ENCODE measurements around the gene FRS2.

The FRS2 gene

DNA sequence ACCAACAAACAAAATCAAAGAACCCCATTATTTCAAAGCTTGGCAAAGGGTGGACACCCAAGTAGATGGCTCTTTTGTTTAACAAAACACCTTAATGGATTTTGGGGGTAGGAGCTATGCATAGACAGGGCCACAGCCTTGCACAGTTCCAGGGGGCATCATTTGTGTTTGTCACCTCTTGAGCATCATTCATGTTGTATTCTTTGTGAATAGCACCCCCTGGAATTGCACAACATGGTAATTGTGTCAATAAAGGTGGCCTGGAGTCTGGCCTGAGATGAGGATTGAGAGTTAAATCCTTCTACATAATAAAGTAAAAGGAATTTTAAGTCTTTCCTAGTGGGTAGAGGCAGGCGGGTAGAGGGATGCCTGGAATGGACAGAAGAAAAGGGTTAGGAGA is 3.3 kb upstream of the FRS2 start:
- DNase-seq (ENCODE audit: low read depth in 2 of 2): no peak

GRCh38 chr12:69467366-69467765 is 2.8 kb upstream of the FRS2 start:
- no peak for DNase-seq (ENCODE audit: low read depth in 2 of 2)

GRCh38 chr12:69468237-69469026 is 1.8 kb upstream of the FRS2 start:
- DNase-seq (ENCODE audit: low read depth in 2 of 2): no peak

DNA sequence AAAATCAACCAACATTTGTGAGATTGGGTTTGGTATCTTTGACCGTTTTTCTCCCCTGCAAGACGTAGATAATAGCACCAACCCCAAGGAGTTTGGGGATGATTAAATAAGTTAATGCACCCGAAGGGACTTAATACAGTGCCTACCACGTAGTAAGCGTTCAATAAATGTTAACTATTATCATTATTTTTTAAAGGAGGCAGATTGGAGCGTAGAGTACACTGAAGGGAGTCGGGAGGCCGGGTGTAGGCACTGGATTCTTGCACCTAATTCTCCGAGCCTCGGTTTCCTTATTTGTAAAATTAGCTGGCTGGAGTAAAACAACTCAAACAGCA is 367 bp upstream of the FRS2 start:
- DNase-seq (ENCODE audit: low read depth in 2 of 2): no peak

DNA sequence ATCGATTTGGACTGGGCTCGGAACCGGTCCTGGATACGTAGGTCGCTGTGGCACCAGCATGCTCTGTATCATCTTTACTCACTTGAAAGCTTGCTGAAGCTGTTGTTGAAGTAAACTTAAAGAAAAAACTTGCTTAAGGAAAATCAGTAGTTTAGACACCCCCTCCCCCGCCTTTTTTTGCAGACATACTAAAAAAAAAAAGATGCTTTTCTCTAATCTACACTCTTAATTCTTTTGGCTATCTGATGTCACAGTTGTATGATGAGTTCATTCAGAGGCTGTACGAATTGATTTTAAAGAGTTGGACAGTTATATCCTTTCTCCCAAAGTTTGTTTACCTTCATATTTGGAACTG is 865 bp downstream of the FRS2 start:
- DNase-seq (ENCODE audit: low read depth in 2 of 2): no peak

DNA sequence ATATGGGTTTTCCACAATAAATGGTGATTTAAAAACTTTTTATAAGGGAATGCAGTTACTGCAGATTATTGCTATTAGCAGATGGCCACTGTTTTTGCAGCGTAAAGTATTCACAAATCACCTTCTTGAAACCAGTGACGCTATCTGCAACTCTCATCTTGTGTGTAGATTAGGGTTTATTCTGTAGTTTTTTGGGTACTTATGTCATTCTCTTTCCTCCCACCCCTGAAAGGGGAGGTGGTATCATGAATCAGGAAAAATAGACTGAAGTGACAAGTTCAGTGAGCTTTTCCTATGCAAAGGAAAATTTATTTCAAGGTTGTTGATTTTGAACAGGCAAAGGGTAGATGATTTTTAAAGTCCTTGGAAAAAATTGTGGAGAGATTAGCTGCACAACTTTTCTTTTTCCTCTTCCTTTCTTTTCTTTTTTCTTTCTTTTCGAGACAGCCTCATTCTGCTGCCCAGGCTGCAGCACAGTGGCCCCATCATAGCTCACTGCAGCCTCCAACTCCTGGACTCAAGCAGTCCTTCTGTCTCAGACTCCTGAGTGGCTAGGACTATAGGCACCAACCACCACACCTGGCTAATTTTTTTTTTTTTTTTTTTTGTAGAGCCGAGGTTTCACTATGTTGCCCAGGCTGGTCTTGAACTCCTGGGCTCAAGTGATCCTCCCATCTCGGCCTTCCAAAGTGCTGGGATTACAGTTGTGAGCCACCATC is 1.6 kb downstream of the FRS2 start:
- no peak for DNase-seq (ENCODE audit: low read depth in 2 of 2)

DNA sequence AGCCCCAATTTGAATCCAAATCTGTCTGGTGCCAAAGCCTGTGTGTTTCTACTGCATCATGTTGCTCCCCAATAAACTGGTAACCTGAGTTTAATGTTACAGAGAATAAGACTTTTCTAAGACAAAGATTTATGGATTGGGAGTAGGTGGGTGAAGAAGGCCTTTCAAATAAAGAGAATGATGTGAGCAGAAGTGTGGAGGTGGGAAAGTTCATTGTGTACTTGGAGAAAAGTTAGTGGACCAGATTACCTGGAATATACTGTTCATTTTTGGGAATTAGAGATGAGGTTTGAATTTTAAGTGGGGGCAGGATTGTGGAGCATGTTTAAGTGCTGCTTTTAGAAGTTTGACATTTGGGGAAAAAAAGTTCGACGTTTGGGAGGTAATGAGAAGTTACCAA is 3.1 kb downstream of the FRS2 start:
- DNase-seq (ENCODE audit: low read depth in 2 of 2): no peak

DNA sequence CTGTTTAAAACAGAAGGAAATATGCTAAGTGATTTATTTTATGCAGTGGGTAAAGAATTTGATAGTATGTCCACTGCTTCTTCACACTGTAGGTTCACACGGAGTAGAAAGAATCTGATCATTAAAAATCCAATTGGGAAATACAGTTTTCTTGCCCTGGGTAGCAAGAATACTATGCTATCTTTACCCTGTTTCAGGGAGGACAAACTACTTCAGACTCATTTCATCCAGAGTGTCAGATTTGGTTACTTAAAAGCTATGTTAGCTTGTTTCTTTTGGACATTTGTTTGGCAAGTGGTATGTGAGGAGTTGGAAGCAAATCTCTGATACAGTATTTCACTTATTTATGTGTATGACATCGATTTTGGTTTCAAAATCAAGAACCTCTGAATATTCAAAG is 4.3 kb downstream of the FRS2 start:
- DNase-seq (ENCODE audit: low read depth in 2 of 2): no peak

GRCh38 chr12:69475237-69475975 is 5.2 kb downstream of the FRS2 start:
- no peak for DNase-seq (ENCODE audit: low read depth in 2 of 2)

GRCh38 chr12:69476276-69477017 is 6.3 kb downstream of the FRS2 start:
- no peak for DNase-seq (ENCODE audit: low read depth in 2 of 2)

- no peak for DNase-seq (ENCODE audit: low read depth in 2 of 2)
Observed at GRCh38 chr12:69479675-69480074, 9.5 kb downstream of the FRS2 start.

GRCh38 chr12:69480698-69481097 is 10.5 kb downstream of the FRS2 start:
- DNase-seq (ENCODE audit: low read depth in 2 of 2): no peak

DNA sequence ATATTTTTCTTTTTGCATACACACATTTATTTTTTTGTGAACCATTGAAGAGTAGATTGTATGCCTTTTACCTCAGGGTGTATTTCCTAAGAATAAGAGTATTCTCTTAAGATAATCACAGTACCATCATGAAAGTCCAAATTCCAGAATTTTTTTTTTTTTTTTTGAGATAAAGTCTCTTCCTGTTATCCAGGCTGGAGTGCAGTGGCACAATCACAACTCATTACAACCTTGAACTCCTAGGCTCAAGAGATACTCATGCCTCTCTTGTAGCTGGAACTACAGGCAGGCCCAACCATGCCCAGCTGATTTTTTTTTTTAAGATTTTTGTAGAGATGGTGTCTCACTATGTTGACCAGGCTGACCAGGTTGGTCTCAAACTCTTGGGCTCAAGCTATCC is 10.9 kb downstream of the FRS2 start:
- DNase-seq (ENCODE audit: low read depth in 2 of 2): no peak

DNA sequence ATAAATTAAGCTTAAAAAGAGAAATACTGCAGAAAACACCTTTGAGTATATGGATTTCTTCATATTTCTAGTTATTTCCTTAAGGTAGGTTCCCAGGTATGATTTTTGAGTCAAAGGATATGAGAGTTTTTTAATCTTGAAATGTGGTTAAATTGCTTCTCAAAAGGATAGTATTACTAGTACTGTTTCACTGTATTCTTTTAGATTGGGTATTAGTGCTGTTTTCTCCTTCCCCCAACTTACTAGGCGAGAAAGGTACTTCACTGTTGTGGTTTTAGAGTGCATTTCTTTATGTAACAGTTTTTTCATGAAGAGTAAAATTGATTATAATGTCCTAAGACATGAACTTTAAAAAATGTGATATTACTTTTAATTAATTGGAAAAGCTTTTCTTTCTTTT is 13.5 kb downstream of the FRS2 start:
- DNase-seq (ENCODE audit: low read depth in 2 of 2): no peak

DNA sequence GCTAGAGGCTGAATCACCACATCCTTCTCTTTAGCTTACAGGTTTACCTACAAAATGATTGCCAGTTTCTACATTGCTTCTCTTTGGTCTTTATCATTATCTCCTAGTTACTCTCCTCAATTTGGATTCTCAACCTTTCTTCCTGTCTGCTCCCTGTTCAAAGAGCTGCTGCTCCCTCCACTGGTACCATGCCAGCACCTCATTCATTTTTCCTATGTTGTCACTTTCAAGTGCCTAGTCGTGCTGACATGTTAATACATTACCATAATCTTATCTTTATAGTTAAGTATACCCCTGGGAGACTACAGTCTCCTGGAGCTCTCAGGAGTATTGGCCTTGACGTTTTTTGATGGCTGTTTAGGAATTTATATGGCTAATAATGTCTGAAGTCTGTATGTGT is 14.2 kb downstream of the FRS2 start:
- DNase-seq (ENCODE audit: low read depth in 2 of 2): no peak

- DNase-seq (ENCODE audit: low read depth in 2 of 2): no peak
Observed at GRCh38 chr12:69490920-69491643, 20.9 kb downstream of the FRS2 start.

DNA sequence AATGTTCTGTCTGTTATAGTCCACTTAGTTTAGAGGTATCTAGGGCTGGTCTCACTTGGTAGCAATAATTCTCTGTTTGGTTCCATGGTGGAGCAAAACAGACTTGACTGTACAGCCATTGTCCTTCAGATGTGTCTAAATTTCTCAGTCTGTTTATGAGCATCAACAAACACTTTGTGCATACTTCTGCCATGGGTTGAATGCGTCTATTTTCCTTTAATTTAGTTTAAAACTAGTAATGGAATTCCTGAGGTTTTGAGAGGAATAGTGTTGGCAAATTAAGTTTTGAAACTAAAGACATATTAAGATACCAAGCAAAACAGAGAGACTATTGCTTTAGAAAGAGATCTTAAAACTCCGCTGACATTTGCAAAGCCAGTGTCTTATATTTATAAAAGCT is 22.6 kb downstream of the FRS2 start:
- DNase-seq (ENCODE audit: low read depth in 2 of 2): no peak

- DNase-seq (ENCODE audit: low read depth in 2 of 2): no peak
Observed at GRCh38 chr12:69495071-69495470, 24.9 kb downstream of the FRS2 start.

DNA sequence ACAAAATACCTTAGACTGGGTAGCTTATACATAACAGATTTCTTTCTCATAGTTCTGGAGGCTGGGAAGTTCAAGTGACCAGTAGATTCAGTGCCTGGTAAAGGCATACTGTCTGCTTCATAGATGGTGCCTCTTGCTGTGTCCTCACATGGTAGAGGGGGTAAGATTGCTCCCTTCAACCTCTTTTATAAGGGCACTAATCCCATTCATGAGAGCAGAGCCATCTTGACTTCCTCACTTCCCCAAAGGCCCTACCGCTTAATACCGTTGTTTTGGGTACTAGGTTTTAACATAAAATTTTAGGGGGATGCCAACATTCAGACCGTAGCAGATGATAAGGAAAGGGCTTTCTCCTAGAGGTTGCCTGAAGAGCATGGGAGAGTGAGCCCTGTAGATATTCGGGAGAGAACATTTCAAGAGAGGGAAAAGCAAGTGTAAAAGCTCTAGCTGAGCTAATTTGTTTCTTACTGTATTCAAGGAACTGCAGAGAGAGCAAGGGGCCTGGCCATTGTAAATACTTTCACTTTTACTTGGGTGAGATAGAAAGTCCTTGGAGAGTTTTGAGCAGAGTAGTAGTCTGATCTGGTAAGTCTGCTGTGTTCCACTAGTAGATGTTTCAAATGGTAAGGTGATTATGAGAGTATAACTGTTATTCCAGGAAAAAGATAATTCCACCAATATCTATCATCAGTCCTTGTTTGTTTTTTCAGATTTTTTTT is 27.3 kb downstream of the FRS2 start:
- DNase-seq (ENCODE audit: low read depth in 2 of 2): no peak

- DNase-seq (ENCODE audit: low read depth in 2 of 2): no peak
Observed at GRCh38 chr12:69500631-69501030, 30.4 kb downstream of the FRS2 start.

Data from stimulated activated CD8-positive, alpha-beta memory T cell treated with anti-CD3 and anti-CD28 coated beads, Interleukin-7, amount 100 ng/mL, for 1 hour (primary cell).